GM18867 (cell line): Measurements from ENCODE around the gene RAB12.
"Not testable (repeated sequence)": the region's sequence is repeated elsewhere in the genome, so short reads cannot be mapped to it uniquely, and the experiment has no call there.

Source experiments
- ATAC-seq: cut with Tn5 transposase; IDR thresholded peaks from one replicate; pipeline ENCODE4 v1.9.1; 2021; ENCODE audit warnings: mild to moderate bottlenecking, moderate library complexity; ENCODE audit not compliant: unreplicated experiment

The RAB12 gene

DNA sequence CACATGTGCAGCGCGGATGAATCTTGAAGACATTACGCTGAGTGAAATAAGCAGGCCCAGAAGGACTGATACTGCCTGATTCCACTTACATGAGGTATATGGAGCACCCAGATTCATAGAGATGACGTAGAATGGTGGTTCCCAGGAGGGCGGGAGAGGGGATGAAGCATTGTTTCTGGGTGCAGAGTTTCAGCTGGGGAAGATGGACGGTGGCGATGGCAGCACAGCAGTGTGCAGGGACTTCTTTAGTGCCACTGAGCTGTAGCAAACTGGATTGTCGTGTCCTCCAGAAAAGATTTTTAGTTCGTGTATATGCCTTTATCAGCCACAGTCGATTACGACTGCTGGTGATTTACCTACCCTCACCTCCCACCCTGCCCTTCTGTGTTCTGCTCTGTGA lies 30.5 kb downstream of the RAB12 start:
- ATAC-seq: no peak

DNA sequence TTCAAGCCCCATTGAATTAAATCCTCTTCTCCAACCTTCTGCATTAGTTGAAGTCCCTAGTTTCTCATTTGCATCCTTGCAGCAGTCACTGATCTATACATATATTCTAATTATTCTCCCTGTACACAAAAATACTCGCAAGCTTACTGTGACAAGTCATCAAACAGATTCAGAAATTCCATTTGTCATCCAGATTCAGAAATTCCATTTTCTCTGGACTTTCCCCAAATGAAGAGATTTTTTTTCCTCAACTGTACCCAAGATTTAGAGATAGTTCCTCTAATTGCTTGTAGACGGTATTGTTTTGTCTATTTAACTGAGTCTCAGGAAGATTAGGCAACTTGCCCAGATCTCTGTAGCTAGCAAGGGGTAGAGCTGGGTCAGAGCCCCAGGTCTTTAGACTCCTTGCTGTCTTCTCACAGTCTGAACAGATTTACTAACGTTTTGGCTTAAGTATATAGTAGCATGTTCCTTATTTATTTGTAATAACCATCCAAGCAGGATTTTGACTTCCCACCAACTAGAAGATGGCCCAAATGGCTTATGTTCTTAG lies 34.2 kb downstream of the RAB12 start:
- ATAC-seq: no peak

DNA sequence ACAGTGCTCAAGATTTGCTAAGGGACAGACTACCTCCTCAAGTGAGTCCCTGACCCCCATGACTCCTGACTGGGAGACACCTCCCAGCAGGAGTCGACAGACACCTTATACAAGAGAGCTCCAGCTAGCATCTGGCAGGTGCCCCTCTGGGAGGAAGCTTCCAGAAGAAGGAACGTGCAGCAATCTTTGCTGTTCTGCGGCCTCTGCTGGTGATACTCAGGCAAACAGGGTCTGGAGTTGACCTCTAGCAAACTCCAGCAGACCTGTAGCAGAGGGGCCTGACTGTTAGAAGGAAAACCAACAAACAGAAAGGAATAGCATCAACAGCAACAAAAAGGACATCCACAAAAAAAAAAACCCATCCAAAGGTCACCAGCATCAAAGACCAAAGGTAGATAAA lies 38.1 kb downstream of the RAB12 start:
- ATAC-seq: not testable (repeated sequence)

DNA sequence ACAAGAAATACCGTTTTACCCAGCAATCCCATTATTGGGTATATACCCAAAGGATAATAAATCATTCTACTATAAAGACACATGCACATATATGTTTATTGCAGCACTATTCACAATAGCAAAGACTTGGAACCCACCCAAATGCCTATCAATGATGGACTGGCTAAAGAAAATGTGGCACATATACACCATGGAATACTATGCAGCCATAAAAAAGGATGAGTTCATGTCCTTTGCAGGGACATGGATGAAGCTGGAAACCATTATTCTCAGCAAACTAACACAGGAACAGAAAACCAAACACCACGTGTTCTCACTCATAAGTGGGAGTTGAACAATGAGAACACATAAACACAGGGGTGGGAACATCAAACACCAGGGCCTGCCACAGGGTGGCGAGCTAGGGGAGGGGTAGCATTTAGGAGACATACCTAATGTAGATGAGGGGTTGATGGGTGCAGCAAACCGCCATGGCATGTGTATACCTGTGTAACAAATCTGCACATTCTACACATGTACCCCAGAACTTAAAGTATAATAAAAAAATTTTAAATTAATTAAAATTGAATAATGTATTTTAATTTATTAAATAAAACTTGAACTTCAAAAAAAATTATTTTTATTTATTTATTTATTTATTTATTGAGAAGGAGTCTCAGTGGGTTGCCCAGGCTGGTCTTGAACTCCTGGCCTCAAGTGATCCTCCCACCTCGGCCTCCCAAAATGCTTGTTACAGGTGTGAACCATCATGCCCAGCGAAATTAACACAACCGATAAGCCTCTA lies 42.4 kb downstream of the RAB12 start:
- not testable (repeated sequence) for ATAC-seq

DNA sequence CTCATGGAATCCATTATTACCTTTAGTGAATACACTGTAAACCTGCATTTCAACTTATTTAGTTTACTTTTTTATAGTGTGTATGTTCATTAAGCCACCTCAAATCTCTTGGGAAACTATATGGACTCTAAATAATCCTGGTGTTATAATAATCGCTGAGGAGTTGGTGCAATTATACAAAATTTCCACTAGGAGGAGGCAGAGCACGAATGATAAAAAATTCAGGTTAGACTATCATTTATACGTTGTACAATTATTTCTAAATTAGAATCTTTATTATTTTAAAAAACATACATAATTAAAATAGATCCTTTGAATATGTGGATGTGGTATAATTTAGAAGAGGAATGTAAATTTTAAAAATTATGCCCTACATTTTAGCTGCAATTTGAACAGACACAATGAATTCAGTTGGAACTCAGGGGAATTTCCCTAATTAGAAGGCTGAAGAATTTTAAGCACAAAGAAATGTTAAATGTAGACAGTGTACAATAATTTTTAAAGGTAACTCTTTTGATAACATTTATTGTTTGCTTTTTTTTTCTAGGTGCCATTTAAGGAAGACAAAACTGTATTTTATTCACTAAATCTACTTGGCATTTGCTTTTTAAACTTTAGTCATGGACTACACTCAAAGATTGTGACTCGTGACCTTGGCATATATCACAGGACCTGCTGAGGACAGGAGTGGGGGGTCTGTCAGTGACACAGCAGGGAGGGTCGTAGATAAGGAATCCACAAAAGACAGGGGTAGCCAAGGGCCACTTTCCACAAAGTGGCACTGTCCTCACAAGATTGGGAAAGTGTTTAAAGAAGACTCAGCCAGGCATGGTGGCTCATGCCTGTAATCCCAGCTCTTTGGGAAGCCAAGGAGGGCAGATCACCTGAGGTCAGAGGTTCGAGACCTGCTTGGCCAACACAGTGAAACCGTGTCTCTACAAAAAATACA lies 45.5 kb downstream of the RAB12 start:
- ATAC-seq: no peak

DNA sequence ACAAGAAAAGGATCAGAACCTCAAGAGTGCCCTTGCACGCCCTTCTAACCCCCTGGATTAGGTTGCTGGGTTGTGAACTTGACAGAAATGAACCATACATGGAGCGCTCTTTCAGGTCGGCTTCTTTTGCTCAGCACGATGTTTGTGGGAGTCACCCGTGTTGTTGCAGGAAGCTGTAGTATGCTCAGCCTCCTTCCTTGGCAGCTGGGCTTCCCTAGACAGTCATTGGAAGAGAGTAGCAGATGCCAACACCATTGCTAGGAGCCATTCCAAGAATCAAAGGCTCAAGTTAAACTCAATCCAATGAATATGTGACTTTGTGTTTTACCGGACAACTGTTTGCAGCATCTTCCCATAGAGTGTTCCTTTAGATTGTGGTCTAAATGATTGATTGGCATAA lies 47.0 kb downstream of the RAB12 start:
- ATAC-seq: no peak

DNA sequence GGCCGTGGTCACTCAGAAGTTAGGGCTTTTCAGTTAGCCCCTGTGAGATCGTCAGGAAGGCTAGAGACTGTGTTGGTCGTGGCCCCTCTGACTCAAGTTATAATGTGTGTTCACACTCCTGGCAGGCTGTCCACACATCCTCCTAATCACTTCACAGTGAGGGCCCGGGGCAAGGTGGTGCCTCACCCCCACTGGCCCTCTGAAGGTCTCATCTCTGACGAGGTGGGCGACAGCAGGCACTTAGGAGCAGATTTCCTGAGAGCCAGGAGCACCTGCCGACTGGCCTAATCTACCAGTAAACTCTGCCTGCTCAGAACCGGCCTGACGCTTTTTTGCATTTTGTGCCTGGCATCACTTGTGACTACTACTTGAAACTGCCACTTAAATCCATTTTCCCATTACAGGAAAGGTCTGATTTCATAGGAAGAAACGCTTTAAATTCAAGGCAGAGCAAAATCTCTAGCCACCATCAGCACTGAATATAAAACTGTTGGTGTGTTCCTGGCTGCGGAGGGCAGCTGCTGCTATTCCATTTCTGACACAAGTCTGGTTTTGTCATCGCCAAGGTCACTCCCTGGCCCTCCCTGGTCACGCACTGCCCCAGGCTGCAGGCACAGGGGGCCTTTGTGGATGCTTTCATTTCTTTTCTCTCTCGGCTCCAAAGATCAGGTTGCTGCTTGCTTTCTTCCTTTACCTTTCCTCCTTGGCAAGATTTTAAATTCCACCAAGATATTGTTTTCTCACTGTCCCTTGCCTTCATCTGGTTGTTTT lies 48.0 kb downstream of the RAB12 start:
- no peak for ATAC-seq

DNA sequence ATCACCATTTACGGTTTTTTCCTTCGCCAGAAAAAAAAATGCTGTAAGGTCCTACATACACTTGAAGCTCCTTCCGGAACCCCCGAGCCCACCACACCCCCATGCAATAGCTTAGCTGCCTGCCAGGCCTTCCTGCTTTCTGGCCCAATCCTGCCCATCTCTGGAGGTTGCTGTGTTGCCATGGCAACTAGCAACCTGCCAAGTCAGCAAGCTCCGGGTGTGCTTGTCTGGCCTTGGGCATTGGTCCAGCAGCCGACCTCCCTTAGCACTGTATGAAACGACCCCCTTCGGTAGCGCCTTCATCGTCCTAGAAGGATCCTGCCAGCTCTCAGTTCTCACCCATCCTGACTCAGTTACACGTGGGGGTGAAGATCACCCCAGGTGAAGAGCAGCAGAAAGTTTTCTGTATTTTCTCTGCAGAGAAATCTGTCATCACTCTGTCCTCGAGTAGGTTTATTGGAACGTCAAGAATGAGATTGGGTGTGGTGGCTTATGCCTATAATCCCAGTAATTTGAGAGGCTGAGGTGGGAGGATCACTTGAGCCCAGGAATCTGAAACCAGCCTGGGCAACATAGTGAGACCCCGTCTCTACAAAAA lies 48.7 kb downstream of the RAB12 start:
- ATAC-seq: no peak

DNA sequence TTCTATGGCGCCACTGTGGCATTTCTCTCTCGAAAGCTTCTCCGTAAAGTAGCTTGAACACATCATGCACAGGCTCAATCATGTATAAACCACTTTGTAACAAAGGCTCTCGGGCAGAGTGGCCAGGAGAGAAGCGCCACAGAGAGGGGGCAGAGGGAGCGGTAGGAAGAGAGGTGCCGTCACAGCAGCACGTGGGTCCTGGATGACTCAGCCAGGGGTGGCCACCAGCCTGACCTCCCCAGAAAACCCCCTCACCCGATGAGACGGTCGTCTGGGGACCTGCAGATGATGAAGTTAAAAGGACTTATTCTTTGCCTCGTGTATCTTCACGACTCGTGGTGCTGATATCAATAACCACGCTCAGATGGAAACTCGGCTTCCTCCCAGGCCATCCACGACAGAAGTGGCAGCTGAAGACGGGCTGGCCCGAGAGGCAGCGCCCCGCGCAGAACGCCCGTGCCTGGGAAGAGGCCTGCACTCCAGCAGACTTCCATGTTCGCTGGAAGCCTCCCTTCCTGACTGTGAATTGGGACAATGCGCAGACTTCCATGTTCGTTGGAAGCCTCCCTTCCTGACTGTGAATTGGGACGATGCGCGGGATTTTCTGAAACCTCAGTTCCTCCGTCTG lies 49.7 kb downstream of the RAB12 start:
- ATAC-seq: no peak

DNA sequence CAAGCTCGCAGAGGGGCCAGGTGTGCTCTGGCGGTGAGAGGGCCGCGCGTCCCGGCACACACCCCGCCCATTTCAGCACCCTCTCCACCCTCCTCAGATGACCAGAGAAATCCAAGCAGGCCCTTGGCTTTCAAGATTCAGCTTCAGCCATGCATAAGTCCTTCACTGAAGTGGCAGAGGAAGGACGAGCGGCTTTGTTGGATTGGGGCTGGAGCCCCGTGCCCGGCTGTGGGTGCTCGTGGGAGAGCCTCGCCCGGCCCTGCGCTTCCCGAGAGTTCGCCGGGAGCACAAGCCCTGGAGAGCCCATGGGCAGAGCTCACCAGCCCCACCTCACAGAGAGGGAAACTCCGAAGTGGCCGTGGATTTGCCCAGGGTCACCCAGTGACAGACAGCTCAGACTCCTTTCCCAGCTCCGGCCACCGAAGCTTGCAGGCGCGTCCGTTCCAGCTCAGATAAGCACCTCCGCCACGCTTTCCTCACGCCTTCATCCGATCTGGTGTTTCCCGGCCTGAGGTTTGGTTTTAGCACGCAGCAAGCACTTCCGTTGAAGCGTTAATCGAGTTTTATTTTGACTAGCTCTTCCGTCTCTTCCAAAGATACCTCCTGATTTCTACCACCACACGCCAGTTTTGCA lies 50.5 kb downstream of the RAB12 start:
- ATAC-seq: no peak

DNA sequence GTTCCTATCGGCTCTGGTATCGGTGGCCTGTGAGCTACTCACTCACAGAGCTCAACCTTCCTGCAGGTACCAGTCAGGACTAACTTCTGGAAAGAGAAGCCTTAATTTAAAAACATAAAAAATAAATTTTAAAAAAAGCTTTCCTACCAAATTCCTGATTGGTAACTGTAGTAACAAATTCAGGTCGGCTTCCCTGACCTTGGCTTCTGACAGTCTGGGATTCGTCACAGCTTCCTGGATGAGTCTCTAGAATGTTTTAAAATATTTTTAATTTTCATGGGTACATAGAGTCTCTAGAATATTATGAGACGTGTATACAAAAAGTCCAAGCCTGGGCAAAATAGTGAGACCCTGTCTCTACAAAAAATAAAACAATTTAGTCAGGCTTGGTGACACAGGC lies 51.1 kb downstream of the RAB12 start:
- ATAC-seq: no peak

DNA sequence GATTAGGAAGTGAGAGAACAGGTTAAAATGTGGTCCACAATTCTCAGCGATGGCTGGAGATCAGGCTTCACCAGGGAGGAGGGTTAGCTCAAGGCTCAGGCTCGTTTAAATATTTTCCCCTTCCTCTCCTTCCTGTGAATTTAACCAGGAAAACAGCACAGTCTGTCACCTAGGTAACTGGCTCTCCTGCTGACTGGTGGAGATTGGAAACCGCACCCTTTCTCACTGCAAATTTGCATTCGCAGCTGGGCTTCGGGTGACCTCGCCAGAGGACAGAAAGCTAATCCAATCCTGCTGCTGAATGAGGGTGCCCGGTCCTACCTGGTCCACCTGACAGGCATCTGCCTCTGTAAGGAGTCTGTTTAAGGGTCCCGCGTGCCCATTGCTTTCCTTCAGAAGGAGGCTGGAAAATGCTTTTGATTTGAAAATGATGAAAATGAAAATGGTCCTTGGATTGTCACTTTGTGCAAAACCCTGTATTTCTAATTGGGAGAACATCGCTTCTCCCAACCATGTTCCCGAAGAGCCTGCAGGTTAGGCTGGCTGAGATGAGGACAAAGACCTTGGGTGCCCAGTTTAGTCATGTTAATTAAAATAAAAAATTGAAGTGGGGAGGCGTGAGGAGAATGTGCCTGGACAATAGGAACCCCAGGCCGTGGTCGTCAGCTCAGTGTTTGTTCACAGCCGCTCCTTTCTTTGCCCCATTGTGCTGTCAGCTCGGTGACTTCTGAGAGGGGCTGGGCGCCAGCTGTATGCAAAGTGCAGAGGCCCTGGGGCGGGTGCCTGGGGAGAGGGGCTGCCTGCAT lies 52.7 kb downstream of the RAB12 start:
- ATAC-seq: no peak

DNA sequence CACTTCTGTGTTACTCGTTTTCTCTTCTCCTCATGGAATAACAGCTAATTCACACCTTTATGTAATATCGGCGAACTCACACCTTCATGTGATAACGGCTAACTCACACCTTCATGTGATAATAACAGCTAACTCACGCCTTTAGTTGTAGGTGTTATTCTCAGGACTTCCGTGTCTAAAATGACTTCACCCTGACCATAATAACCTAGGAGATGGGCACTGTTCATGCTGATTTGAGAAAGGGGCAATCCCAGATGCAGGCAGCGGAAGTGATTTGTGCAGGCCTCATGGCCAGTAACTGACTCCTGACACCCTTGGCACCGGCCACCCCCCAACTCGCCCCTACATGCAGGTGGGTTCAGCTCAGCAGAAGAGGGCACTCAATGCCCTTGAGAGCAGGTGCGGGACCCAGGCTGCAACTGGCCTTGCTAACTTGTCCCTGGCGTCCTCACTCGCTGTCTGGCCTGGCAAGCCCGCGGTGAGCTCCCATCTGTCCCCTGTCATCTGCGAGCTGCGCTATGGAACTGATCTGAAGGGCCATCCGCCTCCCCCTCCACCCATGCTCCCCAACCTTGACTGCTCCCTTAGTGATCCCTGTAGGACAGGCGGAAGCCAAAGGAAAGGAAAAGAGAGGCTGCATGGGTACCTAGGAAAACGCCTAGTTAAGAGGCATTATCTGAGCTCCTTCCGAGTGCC lies 53.5 kb downstream of the RAB12 start:
- no peak for ATAC-seq

DNA sequence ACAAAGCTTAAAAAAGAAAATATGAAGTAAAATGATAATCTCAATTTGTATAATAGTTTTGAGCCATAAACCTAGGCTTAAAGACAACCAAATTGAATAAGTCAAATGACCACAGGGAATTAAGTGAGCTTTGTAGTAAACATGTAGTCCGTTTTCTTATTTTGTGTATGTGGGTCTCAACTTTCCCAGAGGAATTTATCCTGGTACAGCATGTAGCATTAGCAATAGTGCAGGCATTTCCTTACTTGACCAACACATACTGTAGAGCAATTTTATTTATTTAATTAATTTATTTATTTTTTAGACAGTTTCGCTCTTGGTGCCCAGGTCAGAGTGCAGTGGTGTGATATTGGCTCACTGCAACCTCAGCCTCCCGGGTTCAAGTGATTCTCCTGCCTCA lies 58.6 kb downstream of the RAB12 start:
- ATAC-seq: no peak

DNA sequence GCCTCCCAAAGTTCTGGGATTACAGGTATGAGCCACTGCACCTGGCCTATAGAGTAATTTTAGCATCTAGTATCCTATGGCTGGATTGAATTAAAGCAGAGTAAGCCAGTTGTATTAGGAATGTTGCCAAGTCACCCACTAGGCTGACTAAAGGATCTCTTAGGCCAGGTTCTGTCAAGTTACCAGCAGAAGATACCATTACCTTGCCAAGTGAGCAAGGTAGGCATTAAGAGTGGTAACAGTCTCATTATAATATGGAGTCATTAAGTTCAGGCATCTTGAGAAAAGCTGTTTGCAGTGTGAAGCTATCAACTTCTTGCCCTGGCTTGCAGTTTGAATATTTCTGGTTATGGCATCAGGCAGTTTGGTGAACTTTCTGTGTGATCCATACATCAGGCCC lies 59.1 kb downstream of the RAB12 start:
- no peak for ATAC-seq

DNA sequence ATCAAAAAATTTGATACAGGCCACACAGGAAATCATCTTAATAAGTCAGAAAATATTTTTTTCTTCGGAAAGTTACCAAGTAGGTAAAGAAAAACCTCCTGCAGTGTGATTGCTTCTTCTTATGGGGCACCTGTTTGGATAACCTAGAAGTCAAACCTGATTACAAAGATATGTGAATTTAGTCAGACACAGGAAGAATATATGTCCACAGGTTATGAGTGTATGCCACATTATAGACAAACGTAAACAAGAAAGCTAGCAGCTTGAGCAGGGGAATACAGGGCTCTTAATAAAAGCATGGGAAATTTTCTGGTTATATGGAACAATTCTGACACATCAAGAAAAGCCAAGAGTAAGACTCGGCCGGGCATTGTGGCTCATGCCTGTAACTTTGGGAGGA lies 60.3 kb downstream of the RAB12 start:
- ATAC-seq: no peak

DNA sequence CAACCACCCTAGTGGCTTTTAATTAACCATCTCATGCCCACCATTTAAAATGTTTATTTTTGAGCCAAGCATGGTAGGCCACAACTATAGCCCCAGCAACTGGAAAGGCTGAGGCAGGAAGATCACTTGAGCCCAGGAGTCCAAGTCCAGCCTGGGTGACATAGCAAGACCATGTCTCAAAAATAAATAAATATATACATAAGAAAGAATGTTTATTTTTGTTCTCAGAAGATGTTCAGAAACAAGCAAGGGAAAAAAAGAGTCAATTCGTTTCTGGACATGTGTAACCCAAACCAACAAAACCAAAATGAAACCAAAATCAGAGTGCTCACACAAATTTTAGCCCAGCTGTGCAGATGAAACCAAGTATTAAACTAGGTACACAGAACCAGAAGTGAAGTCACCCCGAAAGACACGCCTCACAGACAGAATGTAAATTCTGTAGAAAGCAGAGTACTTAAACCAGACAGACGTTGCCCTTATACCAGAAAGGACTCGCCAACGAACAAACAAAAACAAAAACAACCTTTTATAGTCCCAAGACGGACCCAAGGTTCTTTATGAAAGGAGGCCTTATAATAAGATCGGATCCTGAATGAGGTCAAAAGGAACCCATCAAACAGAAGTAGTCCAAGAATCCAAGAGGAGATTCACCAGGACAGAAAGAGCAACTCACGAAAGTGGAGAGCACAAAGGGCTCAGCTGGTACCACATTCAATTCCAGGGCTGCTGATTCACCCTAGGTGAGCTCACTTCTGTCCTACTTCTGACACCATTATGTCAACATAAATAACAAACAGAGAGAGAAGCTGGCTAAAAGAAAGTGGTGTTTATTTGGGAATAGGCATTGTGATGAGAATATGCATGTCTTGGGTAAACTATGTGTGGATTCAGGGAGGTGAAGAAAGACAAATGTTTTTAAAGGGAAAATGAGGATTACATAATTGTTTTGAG lies 64.3 kb downstream of the RAB12 start:
- ATAC-seq: peak; percentile 98
